RKO (cell line): ENCODE measurements around the gene PHYKPL.
"Not testable (repeated sequence)": the region's sequence is repeated elsewhere in the genome, so short reads cannot be mapped to it uniquely, and the experiment has no call there.

Experiments
- DNase-seq: peaks from one replicate; pipeline ENCODE4 v3.0.0-alpha.2; 2016; ENCODE audit warnings: low spot score

Gene PHYKPL

DNA sequence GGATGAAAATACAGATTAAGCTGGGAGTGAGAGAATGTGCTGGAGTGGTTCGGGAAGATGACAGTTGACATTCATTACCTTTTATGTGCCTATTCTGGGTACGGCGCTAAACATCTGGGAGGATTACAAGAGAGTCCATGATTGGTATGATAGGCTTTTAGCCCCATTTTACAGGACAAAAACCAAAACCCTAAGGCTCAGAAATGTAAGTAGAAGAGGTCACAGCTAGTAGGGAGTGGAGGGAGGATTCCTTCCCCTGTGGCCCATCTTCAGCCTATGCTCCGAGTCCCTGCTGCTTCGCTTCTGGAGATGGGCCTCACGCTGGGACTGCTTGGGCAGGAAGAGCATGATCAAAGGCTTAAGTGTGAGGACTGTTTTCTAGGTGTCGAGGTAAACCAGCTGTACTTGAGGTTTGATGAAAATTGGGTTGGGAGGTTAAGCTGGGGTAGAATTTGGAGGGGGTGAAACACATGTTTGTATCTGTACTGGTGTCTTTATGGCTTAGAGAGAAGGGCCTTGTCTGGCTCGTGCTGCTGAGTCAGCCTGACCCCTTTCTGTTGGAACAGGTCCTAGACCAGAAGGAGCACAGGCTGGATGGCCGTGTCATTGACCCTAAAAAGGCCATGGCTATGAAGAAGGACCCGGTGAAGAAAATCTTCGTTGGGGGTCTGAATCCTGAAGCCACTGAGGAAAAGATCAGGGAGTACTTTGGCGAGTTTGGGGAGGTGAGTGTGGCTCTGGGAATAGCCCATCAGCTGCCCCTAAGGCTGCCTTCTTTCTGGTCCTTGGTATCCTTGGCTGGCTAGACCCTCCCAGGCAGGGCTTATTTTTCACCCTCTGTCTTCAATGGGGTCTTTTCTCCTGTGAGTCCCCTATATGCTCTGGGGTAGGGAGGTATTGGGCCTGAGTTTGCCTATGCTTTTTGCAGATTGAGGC is 26.2 kb downstream of the PHYKPL start:
- peak; percentile 58 for DNase-seq

DNA sequence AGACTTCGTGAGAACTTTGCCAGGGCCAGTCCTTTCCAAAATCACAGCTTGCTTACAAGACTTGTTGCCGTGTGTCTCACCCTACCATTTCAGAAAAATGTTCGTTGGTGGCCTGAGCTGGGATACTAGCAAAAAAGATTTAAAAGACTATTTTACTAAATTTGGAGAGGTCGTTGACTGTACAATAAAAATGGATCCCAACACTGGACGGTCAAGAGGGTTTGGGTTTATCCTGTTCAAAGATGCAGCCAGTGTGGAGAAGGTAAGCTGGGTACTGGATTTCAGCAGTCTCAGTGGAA is 26.9 kb downstream of the PHYKPL start:
- DNase-seq = no peak

DNA sequence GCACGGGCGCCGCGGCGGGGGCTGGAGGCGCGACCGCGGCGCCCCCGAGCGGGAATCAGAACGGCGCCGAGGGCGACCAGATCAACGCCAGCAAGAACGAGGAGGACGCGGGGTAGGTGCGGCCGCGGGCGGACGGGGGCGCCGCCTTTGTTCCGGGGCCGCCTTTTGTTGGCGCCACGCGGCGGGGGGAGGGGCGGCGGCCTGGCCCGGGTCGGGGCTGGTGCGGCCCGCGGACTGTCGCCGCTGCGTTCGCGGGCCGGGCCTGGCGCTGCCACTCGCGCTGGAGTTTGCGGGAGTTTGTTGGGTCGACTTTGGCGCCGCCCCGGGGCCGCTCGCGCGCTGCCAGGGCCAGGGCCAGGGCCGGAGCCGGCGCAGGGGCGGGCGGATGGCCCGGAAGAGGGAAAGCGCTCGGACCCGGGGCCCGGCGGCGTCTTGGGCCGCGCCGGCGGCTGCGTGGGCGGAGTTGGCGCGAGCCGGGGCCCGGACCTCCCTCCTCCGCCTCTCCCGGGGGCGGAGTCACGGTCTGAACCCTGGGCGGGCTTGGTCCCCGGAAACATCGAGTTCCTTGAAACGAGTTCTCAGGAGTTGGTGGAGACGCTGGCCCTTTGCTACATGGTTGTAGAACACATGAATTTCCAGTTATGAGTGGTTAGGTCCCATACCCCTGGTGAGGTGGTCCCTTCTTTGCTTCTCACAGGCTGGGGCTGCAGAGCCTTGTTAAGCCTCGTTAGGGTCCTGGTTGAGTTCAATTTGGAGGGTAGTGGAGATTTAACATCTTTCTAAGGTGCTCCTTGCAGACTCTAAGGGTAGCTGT is 27.5 kb downstream of the PHYKPL start:
- peak; percentile 86 for DNase-seq

DNA sequence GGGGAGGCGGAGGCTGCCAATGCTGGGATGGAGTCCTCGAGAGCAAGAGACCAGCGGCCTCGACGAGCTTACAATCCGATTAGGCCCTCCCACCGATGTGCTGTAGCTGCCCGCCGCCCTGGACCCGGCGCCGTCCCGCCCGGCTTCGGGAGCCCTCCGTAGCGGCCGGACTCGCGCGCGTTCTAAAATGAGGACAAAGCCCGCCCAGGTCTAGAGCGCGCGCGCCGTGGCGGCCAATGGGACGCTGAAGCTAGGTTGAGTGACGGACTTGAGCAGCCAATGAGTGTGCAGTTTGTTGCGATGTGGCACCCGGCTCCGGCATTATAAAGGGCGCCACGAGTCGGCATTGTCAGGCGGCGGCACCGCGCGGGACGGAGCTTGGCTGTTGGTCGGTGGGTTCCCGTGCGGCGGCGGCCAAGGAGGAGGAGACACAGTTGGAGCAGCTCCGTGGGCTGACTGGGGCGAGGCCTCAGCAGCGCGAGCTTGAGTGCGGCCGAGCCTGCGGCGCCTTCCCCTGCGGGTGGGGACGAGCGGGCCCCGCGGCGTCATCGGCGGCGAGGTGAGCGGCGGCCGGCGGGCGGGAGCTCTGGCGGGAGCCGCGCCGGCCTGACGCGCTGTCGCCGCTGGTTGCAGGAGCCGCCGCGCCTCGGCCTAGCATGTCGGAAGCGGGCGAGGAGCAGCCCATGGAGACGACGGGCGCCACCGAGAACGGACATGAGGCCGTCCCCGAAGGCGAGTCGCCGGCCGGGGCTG is 28.2 kb downstream of the PHYKPL start, which contains the start of gene HNRNPAB:
TSS of gene HNRNPAB (plus strand) at position 352 of the 753 bp plus-strand sequence. CDS start at position 657, 305 bp downstream.
- peak; percentile 95 for DNase-seq

DNA sequence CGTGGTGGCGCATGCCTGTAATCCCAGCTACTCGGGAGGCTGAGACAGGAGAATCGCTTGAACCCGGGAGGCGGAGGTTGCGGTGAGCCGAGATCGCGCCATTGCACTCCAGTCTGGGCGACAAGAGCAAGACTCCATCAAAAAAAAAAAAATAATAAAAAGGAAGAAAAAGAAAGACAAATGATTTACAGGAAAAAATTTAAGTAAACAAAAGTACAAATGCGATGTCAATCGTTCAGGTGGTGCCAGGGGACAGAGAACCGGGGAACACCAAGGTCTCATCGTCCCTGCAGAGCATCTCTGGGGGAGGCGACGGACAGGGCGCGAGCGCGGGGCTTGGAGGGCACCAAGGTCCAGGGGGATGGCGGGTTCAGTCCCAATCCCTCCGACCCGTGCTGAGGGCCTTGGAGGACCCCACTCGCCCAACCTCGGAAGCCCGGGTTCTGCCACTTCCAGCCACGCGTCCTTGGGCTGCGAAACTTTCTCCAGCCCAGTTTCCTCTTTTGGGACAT is 28.9 kb downstream of the PHYKPL start:
- no peak for DNase-seq

DNA sequence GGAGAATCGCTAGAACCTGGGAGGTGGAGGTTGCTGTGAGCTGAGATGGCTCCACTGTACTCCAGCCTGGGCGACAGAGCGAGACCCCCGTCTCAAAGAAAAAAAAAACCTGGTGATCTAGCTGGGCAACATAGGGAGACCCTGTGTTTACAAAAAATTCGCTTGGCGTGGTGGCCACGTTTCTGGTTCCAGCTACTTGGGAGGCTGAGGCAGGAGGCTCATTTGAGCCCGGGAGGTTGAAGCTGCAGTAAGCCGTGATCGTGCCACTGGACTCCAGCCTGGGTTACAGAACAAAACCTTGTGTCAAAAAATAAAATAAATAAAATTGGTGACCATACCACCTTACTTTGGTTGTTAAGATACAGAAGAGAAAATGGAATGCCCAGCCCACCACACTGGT is 30.1 kb downstream of the PHYKPL start:
- no peak for DNase-seq

DNA sequence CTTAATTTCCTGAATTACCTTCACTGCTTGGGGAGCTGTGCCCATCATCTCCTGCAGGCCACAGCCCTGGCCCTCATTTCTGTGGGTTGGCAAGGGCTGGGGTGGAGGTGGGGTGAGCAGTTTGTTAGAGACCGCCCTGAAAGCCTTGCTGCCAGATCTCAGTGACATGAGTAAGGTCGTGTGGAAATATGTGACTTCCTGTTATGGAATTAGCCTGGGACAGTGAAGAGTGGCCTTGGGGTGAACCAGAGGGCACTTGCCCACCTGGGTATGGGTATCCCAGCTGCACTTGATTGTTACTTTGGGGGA is 30.7 kb downstream of the PHYKPL start:
- no peak for DNase-seq

DNA sequence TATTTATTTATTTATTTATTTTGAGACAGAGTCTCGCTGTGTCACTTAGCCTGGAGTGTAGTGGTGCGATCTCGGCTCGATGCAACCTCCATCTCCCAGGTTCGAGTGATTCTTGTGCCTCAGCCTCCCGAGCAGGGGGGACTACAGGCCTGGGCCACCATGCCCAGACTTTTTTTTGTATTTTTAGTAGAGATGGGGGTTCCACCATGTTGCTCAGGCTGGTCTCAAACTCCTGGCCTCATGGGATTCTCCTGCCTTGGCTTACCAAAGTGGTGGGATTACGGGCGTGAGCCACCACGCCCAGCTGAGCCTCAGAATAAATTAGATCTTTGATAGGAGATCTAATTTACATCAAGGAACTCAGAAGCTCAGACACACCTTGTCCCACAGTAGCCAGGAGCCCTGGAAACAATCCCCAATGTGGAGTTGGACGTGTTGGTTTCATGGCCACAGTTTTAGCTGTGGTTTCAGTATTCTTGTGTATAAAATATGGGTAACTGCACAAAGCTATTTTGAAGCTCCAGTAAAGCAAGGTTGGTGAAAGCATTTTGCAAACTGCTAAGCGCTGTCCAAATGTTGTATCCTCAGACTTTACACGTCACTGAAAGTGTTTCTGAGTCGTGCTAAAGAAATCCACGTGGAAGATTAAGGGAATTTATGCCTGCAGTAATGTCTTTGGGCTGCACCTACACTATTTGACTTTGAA is 31.2 kb downstream of the PHYKPL start:
- no peak for DNase-seq

DNA sequence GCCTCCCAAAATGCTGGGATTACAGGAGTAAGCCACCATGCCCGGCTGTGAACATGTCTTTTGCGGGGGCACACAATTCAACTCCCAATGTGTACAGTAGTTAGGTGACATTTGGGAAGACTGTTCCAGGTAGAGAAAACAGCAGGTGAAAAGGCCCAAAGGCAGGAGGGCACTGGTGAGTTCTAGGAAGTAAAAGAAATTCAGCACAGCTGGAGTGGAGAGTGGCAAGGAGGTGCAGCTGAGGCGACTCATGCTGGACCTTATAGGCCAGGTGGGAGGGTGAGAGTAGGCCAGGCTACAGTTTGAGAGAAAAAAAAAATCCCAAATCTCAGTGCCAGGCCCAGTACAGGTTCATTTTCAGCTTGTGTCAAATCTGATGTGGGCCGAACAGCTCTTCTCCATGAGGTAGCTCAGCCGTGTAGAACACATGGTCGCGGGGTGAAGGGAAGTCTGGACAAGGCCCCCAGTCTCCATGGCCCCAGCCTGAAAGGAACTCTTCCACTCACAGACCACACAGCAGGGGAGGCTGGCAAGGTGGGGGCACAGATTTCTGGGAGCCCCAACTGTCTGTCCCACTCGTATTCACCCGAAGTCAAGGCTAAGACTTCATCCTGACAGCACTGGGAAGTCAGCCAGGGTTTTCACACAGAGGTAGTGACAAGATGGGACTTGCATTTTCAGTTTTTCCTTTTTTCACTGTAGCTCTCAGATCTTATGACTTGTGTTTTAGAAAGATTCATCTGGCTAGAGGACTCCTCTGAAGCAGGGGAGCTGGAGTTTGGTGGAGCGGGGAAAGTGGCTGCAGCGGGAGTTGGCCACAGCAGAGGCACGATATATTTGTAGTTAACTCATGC is 32.8 kb downstream of the PHYKPL start:
- no peak for DNase-seq

DNA sequence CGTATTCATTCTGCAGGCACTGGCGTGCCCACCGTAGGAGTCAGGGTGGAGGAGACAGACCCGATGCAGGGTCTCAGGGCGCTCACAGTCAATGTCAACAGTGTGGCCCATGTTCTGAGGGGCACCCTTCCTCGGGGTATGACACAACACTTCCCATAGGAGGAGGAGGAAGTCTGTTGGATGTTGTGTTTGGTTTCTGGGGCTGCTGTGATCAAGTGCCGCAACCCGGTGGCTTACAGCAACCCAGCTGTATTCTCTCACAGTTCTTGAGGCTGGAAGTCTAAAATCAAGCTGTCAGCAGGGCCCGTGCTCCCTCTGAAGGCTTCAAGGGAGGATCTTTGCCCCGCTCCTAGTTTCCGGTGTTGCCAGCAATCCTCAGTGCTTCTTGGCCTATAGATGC is 33.9 kb downstream of the PHYKPL start:
- no peak for DNase-seq

DNA sequence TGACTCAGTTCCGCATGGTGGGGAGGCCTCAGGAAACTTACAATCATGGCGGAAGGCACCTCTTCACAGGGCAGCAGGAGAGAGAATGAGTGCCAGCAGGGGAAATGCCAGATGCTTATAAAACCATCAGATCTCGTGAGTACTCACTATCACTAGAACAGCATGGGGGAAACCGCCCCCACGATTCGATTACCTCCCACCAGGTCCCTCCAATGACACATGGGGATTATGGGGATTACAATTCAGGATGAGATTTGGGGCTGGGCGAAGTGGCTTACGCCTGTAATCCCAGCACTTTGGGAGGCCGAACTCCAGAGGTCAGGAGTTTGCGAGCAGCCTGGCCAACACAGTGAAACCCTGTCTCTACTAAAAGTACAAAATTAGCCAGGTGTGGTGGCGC is 34.5 kb downstream of the PHYKPL start:
- not testable (repeated sequence) for DNase-seq

DNA sequence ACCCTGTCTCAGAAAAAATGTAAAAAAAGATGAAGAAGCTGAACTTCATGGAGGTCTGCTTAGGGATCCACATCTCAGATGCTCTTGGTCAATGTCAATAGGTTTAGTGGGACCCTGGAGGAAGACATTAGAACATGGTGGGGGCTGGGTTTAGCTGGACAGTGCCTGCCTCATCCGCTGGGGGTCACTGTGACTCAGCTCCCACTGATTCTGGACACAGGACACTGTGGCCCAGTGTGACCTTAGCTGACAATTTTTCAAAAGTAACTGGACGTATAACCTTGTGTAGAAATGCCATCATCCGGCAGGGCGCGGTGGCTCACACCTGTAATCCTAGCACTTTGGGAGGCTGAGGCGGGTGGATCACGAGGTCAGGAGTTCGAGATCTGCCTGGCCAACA is 35.6 kb downstream of the PHYKPL start:
- no peak for DNase-seq

DNA sequence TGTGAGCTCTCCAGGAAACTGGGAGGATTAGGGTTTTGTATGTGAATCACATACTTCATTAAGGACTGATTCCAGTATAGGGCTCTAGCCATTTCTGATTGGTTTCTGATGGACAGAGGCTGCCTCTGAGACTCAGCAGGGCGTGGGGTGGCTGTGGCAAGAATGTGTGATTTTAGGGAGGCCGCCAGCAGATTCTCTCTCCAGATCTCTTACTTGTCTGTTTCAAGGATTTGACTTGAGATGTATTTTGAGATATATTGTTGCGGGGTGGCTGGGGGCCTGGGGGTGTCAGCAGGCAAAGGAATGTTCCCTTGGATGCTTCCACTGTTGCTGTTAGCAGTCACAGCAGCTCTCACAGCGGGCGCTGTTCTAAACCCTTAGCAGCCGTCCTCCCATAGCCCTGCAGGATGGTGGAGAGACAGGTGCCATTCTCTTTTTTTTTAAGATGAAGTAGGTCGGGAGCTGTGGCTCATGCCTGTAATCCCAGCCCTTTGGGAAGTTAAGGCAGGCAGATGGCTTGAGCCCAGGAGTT is 36.3 kb downstream of the PHYKPL start:
- DNase-seq = no peak

DNA sequence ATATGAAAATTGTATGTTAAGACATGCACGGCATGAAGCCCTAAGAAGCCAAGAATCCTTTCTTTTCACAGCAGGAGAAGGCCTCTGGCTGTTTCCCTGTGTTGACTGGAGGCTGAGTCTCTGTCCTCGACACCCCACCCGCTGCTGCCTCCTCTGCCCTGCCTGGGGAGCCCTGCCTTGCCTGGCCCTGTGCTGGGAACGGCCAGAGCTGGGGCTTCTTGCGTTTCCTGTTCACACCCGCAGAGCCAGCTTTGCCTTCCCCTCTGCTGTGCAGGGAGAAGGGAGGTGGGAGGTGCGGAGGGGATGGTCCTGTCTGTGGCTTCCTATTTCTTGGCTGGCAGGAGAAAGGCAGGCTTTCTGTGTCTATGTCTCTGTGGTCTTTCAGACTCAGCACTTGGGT is 38.6 kb downstream of the PHYKPL start:
- DNase-seq = no peak

DNA sequence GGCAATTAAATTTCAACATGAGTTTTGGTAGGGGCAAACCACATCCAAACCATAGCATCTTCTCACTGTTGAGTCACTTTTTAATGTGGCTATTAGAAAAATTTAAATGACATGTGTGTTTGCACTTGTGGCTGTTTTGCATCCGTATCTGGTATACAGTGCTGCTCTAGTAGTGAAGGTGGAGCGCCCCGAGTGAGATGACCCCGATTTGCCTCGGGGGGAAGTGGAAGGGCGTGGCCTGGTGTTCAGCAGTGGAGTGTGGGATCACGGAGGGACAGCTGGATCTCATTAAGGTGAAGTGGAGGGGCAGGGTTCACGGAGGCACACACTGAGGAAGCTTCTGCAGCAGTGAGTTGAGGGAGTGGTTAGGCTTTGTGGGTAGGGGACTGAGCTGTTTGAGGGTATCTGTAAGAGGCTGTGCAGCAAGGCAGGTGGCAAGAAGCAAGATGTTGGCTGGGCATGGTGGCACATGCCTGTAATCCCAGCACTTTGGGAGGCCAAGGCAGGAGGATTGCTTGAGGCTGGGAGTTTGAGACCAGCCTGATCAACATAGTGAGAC is 39.3 kb downstream of the PHYKPL start:
- no peak for DNase-seq

DNA sequence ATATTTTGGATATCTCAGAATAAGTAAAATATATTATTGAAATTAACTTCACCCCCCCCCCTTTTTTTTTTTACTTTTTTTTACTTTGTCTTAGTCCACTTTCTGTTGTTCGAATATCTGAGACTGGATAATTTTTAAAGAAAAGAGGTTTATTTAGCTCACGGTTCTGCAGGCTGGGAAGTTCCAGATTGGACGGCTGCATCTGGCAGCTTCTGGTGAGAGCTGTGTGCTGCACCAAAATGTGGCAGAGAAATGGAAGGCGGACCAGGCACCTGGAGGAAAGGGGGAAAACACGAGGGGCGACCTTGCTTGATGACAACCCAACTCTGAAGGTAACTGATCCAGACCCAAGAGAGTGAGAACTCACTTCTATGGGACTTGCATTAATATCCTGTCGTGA is 39.8 kb downstream of the PHYKPL start:
- DNase-seq = no peak

DNA sequence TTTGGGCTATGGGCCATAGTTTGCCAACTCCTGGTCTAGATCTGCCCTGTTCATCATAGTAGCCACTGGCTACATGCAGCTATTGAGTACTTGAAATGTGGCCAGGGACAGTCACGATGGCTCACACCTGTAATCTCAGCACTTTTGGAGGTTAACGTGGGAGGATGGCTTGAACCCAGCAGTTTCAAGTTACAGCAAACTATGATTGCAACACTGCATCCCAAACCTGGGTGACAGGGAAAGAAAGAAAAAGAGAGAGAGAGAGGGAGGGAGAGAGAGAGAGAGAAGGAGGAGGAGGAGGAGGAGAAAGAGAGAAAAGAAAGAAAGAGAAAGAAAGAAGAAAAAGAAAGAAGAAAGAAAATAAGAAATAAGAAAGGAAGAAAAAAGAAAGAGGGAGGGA is 40.4 kb downstream of the PHYKPL start:
- no peak for DNase-seq

DNA sequence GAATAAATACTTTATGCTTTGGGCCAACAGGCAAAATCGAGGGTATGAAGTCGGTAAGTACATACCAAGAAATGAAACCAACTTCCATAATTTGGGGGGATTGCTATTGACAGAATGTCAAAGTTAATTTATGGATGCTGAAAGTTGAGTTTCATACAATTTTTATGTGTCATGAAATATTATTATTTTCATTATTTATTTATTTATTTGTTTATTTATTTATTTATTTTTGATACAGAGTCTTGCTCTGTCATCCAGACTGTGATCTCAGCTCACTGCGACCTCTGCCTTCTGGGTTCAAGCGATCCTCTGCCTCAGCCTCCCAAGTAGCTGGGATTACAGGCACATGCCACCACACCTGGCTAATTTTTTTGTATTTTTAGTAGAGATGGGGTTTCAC is 40.9 kb downstream of the PHYKPL start:
- DNase-seq = no peak

DNA sequence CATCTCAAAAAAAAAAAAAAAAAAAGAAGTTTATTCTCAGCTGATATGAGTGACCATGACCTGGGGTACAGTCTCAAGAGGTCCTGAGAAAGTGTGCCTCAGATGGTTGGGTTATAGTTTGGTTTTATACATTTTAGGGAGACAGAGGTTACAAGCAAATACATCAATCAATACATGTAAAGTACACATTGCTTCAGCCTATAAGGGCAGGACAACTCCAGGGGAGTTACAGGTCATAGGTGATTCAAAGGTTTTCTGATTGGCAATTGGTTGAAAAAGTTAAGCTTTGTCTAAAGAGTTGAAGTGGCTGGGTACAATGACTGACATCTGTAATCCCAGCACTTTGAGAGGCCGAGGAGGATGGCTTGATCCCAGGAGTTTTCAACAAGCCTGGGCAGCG is 43.2 kb downstream of the PHYKPL start:
- DNase-seq = no peak

DNA sequence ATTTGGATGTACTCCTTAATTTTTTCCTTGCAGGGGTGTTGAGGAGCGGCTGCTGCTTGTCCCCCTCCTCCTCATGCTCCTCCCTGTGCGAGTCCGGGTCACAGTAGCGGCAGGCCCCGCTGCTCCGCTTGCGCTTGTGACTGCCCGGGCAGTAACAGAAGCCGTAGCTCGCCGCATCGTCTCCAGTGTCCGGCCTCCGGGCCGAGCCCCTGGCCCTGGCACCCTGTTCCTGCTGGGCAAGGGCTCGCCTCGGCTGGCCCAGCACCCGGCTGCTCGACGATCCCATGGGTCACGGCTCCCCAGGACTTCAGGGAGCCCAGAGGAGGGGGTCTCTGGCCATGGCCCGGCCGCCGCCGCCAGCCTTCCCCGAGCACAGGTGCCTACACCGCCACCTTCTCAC is 45.6 kb downstream of the PHYKPL start, which contains the start of gene GMCL2:
TSS of gene GMCL2 (minus strand) at position 358 of the 400 bp plus-strand sequence. CDS start at position 286, 72 bp downstream.
- DNase-seq = no peak
